ENCODE measurements around the gene ENPP3. TPM values are rescaled to one million over a fixed set of nuclear protein-coding genes. Genes with fewer than 3 reads are reported as not detected.
"Not testable (repeated sequence)": the region's sequence is repeated elsewhere in the genome, so short reads cannot be mapped to it uniquely, and the experiment has no call there.

Gene ENPP3
- total RNA-seq, 2 experiments from 2014 or later, result 0.82 to 0.86 TPM

GRCh38 chr6:131745476-131745875 is 108.4 kb downstream of the ENPP3 start:
- POLR2A ChIA-PET, result no interaction called here
- H3K27me3 Mint-ChIP-seq, result peaks cover 3% of the 10 kb centered on the region
- H3K27ac Mint-ChIP-seq, result no peak overlapping the region
- no peaks in the 10 kb centered on the region for H3K9me3 Mint-ChIP-seq
- CTCF ChIA-PET, result interaction anchor here (1.1 to 1.3 kb wide), 2 partner anchors 50 to 118 kb away, joined by 3 to 4 read pairs; partner anchors contain the start of gene MED23
- intact Hi-C loops (cut with micrococcal nuclease), result no loop called here
- H3K36me3 Mint-ChIP-seq, result no peaks in the 10 kb centered on the region
- H3K4me1 Mint-ChIP-seq (ENCODE audit: low read depth), result no peaks in the 10 kb centered on the region
- no peak for DNase-seq
- H3K4me3 Mint-ChIP-seq, result no peak overlapping the region

- H3K27me3 Mint-ChIP-seq, result peaks cover 3% of the 10 kb centered on the region
- H3K9me3 Mint-ChIP-seq, result no peaks in the 10 kb centered on the region
- no peaks in the 10 kb centered on the region for H3K4me1 Mint-ChIP-seq (ENCODE audit: low read depth)
- POLR2A ChIA-PET, result no interaction called here
- no peak overlapping the region for H3K4me3 Mint-ChIP-seq
- intact Hi-C loops (cut with micrococcal nuclease), result no loop called here
- no peak for DNase-seq
- no peaks in the 10 kb centered on the region for H3K36me3 Mint-ChIP-seq
- H3K27ac Mint-ChIP-seq, result no peak overlapping the region
- CTCF ChIA-PET, result no interaction called here
Measured at GRCh38 chr6:131747821-131748353, 110.8 kb downstream of the ENPP3 start.

DNA sequence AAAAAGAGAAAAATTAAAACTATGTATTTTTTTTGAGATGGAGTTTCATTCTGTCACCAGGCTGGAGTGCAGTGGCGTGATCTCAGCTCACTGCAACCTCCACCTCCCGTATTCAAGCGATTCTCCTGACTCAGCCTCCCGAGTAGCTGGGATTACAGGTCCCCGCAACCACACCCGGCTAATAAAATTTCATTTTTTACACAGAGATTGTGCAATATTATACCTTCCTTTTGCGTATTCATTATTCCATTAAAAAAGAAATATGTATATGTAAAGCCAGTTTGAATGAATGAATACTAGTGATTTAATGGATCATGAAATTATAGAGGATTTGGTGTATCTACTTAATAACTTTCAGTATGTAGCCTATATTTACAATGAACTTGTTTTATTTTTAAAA is 111.9 kb downstream of the ENPP3 start:
- Mint-ChIP-seq H3K36me3 (no peaks in the 10 kb centered on the region), H3K4me3 (no peak overlapping the region), H3K4me1 (ENCODE audit: low read depth) (no peaks in the 10 kb centered on the region), H3K27ac (no peak overlapping the region), H3K9me3 (no peaks in the 10 kb centered on the region), H3K27me3 (peaks cover 3% of the 10 kb centered on the region)
- POLR2A ChIA-PET, result no interaction called here
- CTCF ChIA-PET, result no interaction called here
- DNase-seq, result no peak
- intact Hi-C loops (cut with micrococcal nuclease), result no loop called here

GRCh38 chr6:131751012-131751715 is 114.1 kb downstream of the ENPP3 start:
- CTCF ChIA-PET; POLR2A ChIA-PET; H3K9me3 Mint-ChIP-seq; H3K27ac Mint-ChIP-seq; intact Hi-C loops (cut with micrococcal nuclease); DNase-seq; H3K4me1 Mint-ChIP-seq (ENCODE audit: low read depth); H3K4me3 Mint-ChIP-seq; H3K36me3 Mint-ChIP-seq: not testable (repeated sequence)
- peaks cover 10% of the 10 kb centered on the region for H3K27me3 Mint-ChIP-seq

DNA sequence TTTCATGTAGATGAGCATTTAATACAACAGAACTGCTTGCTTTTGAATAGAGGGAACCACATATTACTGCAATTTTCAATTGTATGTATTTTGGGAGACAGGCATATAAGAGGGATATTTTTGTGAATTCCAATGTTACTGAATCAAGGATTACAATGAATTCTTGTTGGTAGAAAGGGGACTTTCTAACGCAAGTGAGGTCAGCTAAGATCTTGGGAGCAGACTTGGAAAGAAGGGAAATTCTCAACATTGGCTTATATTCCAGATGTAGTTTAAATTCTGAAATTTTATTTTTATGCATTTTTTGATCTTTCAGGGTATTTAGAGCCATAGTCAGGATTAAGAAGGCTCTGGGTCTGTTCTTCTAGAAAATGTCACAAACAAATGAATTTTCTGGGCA is 117.0 kb downstream of the ENPP3 start:
- no peak overlapping the region for H3K27ac Mint-ChIP-seq
- POLR2A ChIA-PET, result no interaction called here
- no peak for DNase-seq
- peaks cover 10% of the 10 kb centered on the region for H3K27me3 Mint-ChIP-seq
- H3K4me1 Mint-ChIP-seq (ENCODE audit: low read depth), result no peaks in the 10 kb centered on the region
- intact Hi-C loops (cut with micrococcal nuclease), result no loop called here
- H3K4me3 Mint-ChIP-seq, result no peak overlapping the region
- CTCF ChIA-PET, result no interaction called here
- no peaks in the 10 kb centered on the region for H3K9me3 Mint-ChIP-seq
- H3K36me3 Mint-ChIP-seq, result no peaks in the 10 kb centered on the region

DNA sequence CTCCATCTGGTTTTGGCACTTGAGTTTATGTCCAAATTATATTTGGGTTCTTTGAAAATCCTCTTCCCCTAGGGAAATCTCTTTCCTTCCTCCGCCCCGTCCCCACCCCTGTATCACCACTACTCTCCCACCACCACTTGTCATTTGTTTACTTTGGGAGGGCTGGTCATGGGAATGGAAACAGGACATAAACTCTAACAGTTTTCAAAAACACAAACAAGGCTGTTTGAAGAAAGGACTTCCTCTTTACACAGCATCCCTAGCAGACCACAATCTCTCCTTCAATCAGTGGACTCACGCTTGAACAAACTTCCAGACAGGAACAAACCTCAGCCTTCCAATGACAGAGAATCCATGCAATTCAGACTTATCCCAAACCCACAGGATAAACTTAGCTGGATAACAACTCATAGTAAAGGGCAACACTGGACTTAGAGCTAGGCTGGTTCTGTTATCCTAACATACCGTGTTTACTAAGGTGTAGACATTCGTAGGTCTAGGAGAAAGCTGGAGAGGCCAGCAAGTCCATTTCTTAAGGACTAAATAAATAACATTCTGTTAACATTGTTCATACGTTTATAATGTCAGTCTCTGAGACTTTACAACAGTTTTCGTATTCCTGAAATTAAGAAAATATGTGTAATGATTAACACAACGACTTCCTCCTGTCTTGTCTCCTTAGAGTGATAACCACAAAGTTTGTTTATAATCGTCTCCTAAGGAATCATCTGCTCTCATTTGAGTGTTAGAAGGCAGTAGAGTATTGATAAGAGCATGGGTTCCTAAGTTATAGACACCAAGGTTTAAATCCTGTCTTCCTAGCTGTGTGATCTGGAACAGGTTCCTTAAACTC is 117.8 kb downstream of the ENPP3 start:
- no peak for DNase-seq
- intact Hi-C loops (cut with micrococcal nuclease), result no loop called here
- Mint-ChIP-seq H3K9me3 (no peaks in the 10 kb centered on the region), H3K36me3 (no peaks in the 10 kb centered on the region), H3K4me3 (no peak overlapping the region), H3K27ac (no peak overlapping the region), H3K27me3 (peaks cover 10% of the 10 kb centered on the region), H3K4me1 (ENCODE audit: low read depth) (no peaks in the 10 kb centered on the region)
- POLR2A ChIA-PET, result no interaction called here
- CTCF ChIA-PET, result no interaction called here

GRCh38 chr6:131755597-131755996 is 118.5 kb downstream of the ENPP3 start:
- Mint-ChIP-seq H3K27ac (no peak overlapping the region), H3K27me3 (peaks cover 10% of the 10 kb centered on the region), H3K36me3 (no peaks in the 10 kb centered on the region), H3K4me1 (ENCODE audit: low read depth) (no peaks in the 10 kb centered on the region), H3K9me3 (no peaks in the 10 kb centered on the region), H3K4me3 (no peak overlapping the region)
- POLR2A ChIA-PET, result no interaction called here
- no peak for DNase-seq
- CTCF ChIA-PET, result no interaction called here
- intact Hi-C loops (cut with micrococcal nuclease), result no loop called here

GRCh38 chr6:131756039-131756438 is 118.9 kb downstream of the ENPP3 start:
- no peak overlapping the region for H3K4me3 Mint-ChIP-seq
- H3K4me1 Mint-ChIP-seq (ENCODE audit: low read depth), result no peaks in the 10 kb centered on the region
- ChIA-PET POLR2A (no interaction called here), CTCF (no interaction called here)
- no peaks in the 10 kb centered on the region for H3K36me3 Mint-ChIP-seq
- no peak overlapping the region for H3K27ac Mint-ChIP-seq
- peaks cover 10% of the 10 kb centered on the region for H3K27me3 Mint-ChIP-seq
- no peaks in the 10 kb centered on the region for H3K9me3 Mint-ChIP-seq
- intact Hi-C loops (cut with micrococcal nuclease), result no loop called here
- no peak for DNase-seq

DNA sequence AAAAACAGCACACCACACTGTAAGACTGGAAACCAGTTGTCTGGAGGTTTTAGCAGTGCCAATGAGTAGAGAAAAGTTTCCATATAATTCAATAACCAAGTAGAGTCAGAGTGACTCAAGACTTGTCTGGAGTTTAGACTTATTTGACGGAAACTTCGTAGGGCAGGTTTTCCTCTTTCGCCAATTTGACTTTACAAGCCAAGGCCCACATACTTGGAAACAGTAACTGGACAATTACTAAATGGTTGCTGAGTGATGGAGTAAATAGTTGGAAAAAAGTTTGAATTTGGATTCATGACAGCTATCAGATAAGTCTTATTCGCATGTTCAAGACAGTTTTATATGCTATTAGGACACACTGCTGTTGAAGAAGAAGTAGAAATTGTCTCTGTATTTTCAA is 121.8 kb downstream of the ENPP3 start:
- intact Hi-C loops (cut with micrococcal nuclease), result no loop called here
- H3K9me3 Mint-ChIP-seq, result no peaks in the 10 kb centered on the region
- H3K27ac Mint-ChIP-seq, result no peak overlapping the region
- no peak for DNase-seq
- H3K36me3 Mint-ChIP-seq, result no peaks in the 10 kb centered on the region
- H3K4me1 Mint-ChIP-seq (ENCODE audit: low read depth), result no peaks in the 10 kb centered on the region
- peaks cover 7% of the 10 kb centered on the region for H3K27me3 Mint-ChIP-seq
- ChIA-PET CTCF (no interaction called here), POLR2A (no interaction called here)
- no peak overlapping the region for H3K4me3 Mint-ChIP-seq

DNA sequence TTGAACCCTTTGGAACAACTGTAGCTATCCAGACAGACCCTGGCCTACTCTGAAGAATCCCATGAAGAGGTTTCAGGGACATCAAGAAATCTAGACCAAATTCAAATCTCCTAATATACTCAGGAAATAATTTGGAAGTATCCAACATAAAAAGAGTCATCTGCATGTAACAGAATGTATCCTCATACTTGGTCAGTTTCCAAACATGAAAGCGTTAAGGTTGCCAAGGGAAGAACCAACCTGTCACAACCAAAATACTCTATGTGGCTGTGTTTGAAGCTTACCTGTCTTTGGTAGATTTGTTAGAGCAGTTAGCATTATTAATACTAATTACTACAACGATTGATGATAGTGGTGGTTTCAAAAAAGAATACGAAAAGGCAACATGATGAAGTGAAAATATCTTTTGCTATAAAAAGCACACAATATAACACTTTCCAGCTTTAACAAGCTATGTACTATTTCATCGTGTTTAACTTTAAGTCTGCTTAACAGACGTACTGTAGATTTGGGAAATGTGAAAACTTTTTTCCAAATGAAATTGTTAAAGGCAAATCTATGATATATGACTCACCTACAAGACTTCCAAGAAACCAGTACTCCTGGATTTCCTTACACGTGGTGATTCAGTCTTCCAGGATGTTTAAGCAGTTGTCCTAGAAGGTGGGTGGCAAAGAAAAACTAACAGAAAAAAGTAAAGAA is 124.1 kb downstream of the ENPP3 start:
- Mint-ChIP-seq H3K27me3 (peaks cover 2% of the 10 kb centered on the region), H3K36me3 (no peaks in the 10 kb centered on the region), H3K4me1 (ENCODE audit: low read depth) (no peaks in the 10 kb centered on the region), H3K9me3 (no peaks in the 10 kb centered on the region), H3K4me3 (no peak overlapping the region), H3K27ac (no peak overlapping the region)
- intact Hi-C loops (cut with micrococcal nuclease), result no loop called here
- POLR2A ChIA-PET, result no interaction called here
- DNase-seq, result no peak
- CTCF ChIA-PET, result no interaction called here

DNA sequence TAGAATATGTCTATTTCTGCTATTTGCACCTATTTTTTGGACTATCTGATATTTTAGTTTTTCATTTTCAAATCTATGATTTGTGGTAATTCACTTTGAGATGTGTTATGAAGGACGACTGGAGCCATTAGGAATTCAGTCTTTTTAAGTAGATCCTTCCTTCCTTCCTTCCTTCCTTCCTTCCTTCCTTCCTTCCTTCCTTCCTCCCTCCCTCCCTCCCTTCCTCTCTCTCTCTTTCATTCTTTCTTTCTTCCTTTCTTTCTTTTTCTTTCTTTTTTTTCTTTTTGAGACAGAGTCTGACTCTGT is 124.6 kb downstream of the ENPP3 start:
- ChIA-PET POLR2A (no interaction called here), CTCF (no interaction called here)
- intact Hi-C loops (cut with micrococcal nuclease), result no loop called here
- DNase-seq, result no peak
- H3K4me1 Mint-ChIP-seq (ENCODE audit: low read depth), result no peaks in the 10 kb centered on the region
- H3K27me3 Mint-ChIP-seq, result peaks cover 2% of the 10 kb centered on the region
- H3K4me3 Mint-ChIP-seq, result no peak overlapping the region
- no peaks in the 10 kb centered on the region for H3K36me3 Mint-ChIP-seq
- no peak overlapping the region for H3K27ac Mint-ChIP-seq
- no peaks in the 10 kb centered on the region for H3K9me3 Mint-ChIP-seq

- POLR2A ChIA-PET, result interaction anchor here (1.0 kb wide), 1 partner anchor 11 kb away, joined by 3 read pairs; no protein-coding TSS in a partner anchor
- peaks cover 2% of the 10 kb centered on the region for H3K27me3 Mint-ChIP-seq
- intact Hi-C loops (cut with micrococcal nuclease), result no loop called here
- no peak overlapping the region for H3K4me3 Mint-ChIP-seq
- no peaks in the 10 kb centered on the region for H3K36me3 Mint-ChIP-seq
- CTCF ChIA-PET, result interaction anchor here (1.1 to 1.3 kb wide), 2 partner anchors 10 to 152 kb away, joined by 3 to 4 read pairs; no protein-coding TSS in a partner anchor
- no peaks in the 10 kb centered on the region for H3K4me1 Mint-ChIP-seq (ENCODE audit: low read depth)
- H3K9me3 Mint-ChIP-seq, result no peaks in the 10 kb centered on the region
- H3K27ac Mint-ChIP-seq, result no peak overlapping the region
- DNase-seq, result no peak
Measured at GRCh38 chr6:131762984-131763383, 125.9 kb downstream of the ENPP3 start.
